Measurements from ENCODE around the gene NFKB2. TPM values are rescaled to one million over a fixed set of nuclear protein-coding genes. Genes with fewer than 3 reads are reported as not detected.
A peak's percentile ranks its signal among the peaks of the same experiment; 100 is the strongest.

NFKB2 gene
- polyA plus RNA-seq, 1 donor from 2014 or later, result 0.30 TPM

GRCh38 chr10:102421507-102421756, 25.9 kb downstream of the NFKB2 start:
- Histone ChIP-seq H3K9me2 (ENCODE audit: insufficient read depth, low read length) (no peaks in the 10 kb centered on the region), H3K4me2 (ENCODE audit: low read length) (peak overlapping the region; percentile 53), H4K20me1 (ENCODE audit: insufficient read depth) (no peaks in the 10 kb centered on the region), H3K27me3 (ENCODE audit: insufficient read depth, low read depth, low read length) (no peaks in the 10 kb centered on the region), H2AFZ (ENCODE audit: low read depth, low read length) (peak overlapping the region; percentile 69), H3K27ac (ENCODE audit: low read length) (peak overlapping the region; percentile 93), H3K36me3 (ENCODE audit: insufficient read depth, low read length) (no peaks in the 10 kb centered on the region), H3K9me3 (ENCODE audit: low read length) (no peaks in the 10 kb centered on the region), H3K9ac (ENCODE audit: low read length) (peak overlapping the region; percentile 84), H3K4me3 (ENCODE audit: low read length) (peak overlapping the region; percentile 97), H3K79me2 (replicated peaks; ENCODE audit: insufficient read depth, low read length) (no peaks in the 10 kb centered on the region), H3F3A (ENCODE audit: insufficient read depth, low read length, poor library complexity, severe bottlenecking) (peaks cover 6% of the 10 kb centered on the region)
- TF ChIP-seq TAF1 (IDR thresholded peaks at IDR 0.05; ENCODE audit: low read depth) (no peak), EZH2 (IDR thresholded peaks at IDR 0.05; ENCODE audit: borderline replicate concordance, insufficient read depth, low read length, poor library complexity, severe bottlenecking) (no peak)
- TF ChIP-seq, protein P1, sequence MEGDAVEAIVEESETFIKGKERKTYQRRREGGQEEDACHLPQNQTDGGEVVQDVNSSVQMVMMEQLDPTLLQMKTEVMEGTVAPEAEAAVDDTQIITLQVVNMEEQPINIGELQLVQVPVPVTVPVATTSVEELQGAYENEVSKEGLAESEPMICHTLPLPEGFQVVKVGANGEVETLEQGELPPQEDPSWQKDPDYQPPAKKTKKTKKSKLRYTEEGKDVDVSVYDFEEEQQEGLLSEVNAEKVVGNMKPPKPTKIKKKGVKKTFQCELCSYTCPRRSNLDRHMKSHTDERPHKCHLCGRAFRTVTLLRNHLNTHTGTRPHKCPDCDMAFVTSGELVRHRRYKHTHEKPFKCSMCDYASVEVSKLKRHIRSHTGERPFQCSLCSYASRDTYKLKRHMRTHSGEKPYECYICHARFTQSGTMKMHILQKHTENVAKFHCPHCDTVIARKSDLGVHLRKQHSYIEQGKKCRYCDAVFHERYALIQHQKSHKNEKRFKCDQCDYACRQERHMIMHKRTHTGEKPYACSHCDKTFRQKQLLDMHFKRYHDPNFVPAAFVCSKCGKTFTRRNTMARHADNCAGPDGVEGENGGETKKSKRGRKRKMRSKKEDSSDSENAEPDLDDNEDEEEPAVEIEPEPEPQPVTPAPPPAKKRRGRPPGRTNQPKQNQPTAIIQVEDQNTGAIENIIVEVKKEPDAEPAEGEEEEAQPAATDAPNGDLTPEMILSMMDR (IDR thresholded peaks at IDR 0.05; ENCODE audit: poor library complexity, severe bottlenecking), result no peak

GRCh38 chr10:102421757-102422512, 26.4 kb downstream of the NFKB2 start:
- H3K27ac ChIP-seq (ENCODE audit: low read length), result peak overlapping the region; percentile 93

More at GRCh38 chr10:102421757-102422512, 26.4 kb downstream of the NFKB2 start:
- Histone ChIP-seq H3K27me3 (ENCODE audit: insufficient read depth, low read depth, low read length) (no peaks in the 10 kb centered on the region), H3K4me2 (ENCODE audit: low read length) (peak overlapping the region; percentile 53), H3K9ac (ENCODE audit: low read length) (peak overlapping the region; percentile 84), H2AFZ (ENCODE audit: low read depth, low read length) (no peak overlapping the region), H3F3A (ENCODE audit: insufficient read depth, low read length, poor library complexity, severe bottlenecking) (peaks cover 6% of the 10 kb centered on the region), H3K36me3 (ENCODE audit: insufficient read depth, low read length) (no peaks in the 10 kb centered on the region), H3K9me2 (ENCODE audit: insufficient read depth, low read length) (no peaks in the 10 kb centered on the region), H3K9me3 (ENCODE audit: low read length) (no peaks in the 10 kb centered on the region), H3K4me3 (ENCODE audit: low read length) (peak overlapping the region; percentile 97), H3K79me2 (replicated peaks; ENCODE audit: insufficient read depth, low read length) (no peaks in the 10 kb centered on the region), H4K20me1 (ENCODE audit: insufficient read depth) (no peaks in the 10 kb centered on the region)
- TF ChIP-seq RAD21 (conservative IDR thresholded peaks at IDR 0.05), result no peak
- TF ChIP-seq POLR2AphosphoS5 (IDR thresholded peaks at IDR 0.05), result no peak
- TF ChIP-seq SMC3 (conservative IDR thresholded peaks at IDR 0.05; ENCODE audit: poor library complexity), result no peak
- no peak for TF ChIP-seq TAF1 (IDR thresholded peaks at IDR 0.05; ENCODE audit: low read depth)
- TF ChIP-seq REST (IDR thresholded peaks at IDR 0.05; ENCODE audit: borderline replicate concordance), result no peak
- TF ChIP-seq EZH2 (IDR thresholded peaks at IDR 0.05; ENCODE audit: borderline replicate concordance, insufficient read depth, low read length, poor library complexity, severe bottlenecking), result no peak
